Ovary (tissue), 9 donors: ENCODE results near the gene XIRP2. TPM values are rescaled to one million over a fixed set of nuclear protein-coding genes. Genes with fewer than 3 reads are reported as not detected.

ENCODE experiments used
- DNase-seq, 5 donors: peaks; one replicate each; pipeline ENCODE4 v3.0.0-alpha.2; 2019 to 2020
- H3K27ac ChIP-seq, 2 donors: fragments of 200-600 bp; one replicate each; pipeline versions ENCODE4 v1.5.1 to v1.8.0; 2019 to 2022
- H3K27me3 ChIP-seq: fragments of 200-600 bp; one replicate; pipeline ENCODE4 v1.8.0; 2022
- H3K36me3 ChIP-seq: fragments of 200-600 bp; sonication (generic); one replicate; pipeline ENCODE4 v1.5.1; 2019
- H3K4me1 ChIP-seq: one replicate; pipeline ENCODE4 v1.8.1; 2013; ENCODE audit warnings: mild to moderate bottlenecking, moderate library complexity; ENCODE audit not compliant: insufficient read depth
- H3K4me3 ChIP-seq: fragments of 200-600 bp; sonication (generic); one replicate; pipeline ENCODE4 v1.5.1; 2017
- H3K9me3 ChIP-seq, 2 donors: fragments of 200-600 bp in 1 of 2; sonication (generic) in 1 of 2; one replicate each; pipeline versions ENCODE4 v1.5.1 to v1.8.1; 2013 to 2019; ENCODE audit warnings: mild to moderate bottlenecking in 1 of 2, moderate library complexity in 1 of 2
- EP300 ChIP-seq: sonication (generic); formaldehyde crosslinking; IDR thresholded peaks from one replicate; pipeline ENCODE4 v1.6.1; 2017; ENCODE audit warnings: antibody characterized with exemption
- POLR2A ChIP-seq: fragments of 450-650 bp; IDR thresholded peaks from one replicate; pipeline ENCODE4 v1.6.1; 2017; ENCODE audit warnings: antibody characterized with exemption, mild to moderate bottlenecking, moderate library complexity
- WGBS, 3 donors: extraction: QIAGEN DNeasy Blood & Tissue Kit in 1 of 3; methylation state at CpG; one replicate each; pipeline versions ENCODE4 v1.1.5 to v1.1.7; 2013 to 2017; 5-methylcytosine and 5-hydroxymethylcytosine counted together
- intact Hi-C, 4 donors: fragments of 100-400 bp; cut with DNase I; formaldehyde crosslinking; loops; one replicate each; pipeline versions ENCODE4 v1.11.0 to v1.15.1; 2022 to 2023
- polyA plus RNA-seq, 2 donors: library from polyadenylated mRNA; stranded (reverse); fragments of 200-250 nt in 1 of 2; fragments of 350-450 nt in 1 of 2; fragmentation: Illumina TruSeq in 1 of 2; extraction: RNeasy Lipid Tissue Mini Kit (QIAGEN cat#74804) in 1 of 2; gene quantifications; one replicate each; pipeline ENCODE4 v1.2.3, GENCODE V29; 2013 to 2014
- total RNA-seq, 7 donors: library from RNA; depleted of rRNA in 2 of 7; stranded (reverse); fragments of >200 nt in 2 of 7; fragmentation: NEBNext Ultra II Directional in 3 of 7; extraction: Animal tissue kit (Norgen Biotek cat#: 25700) in 3 of 7; gene quantifications; one replicate each; pipeline versions ENCODE4 v1.1.0 to v1.2.4, GENCODE V29; 2016 to 2023
- TF ChIP-seq, protein P1 (sequence below), 3 donors: fragments of 450-650 bp in 2 of 3; fragments of 200-600 bp in 1 of 3; IDR thresholded peaks; one replicate each; pipeline versions ENCODE4 v1.5.1 to v1.8.0; 2016 to 2022; ENCODE audit warnings: antibody characterized with exemption in 3 of 3, mild to moderate bottlenecking in 1 of 3
- donor health status: DM: no; HTN: no; CAD: no; lungs with moderate emphysema.
- donor health status: DM: no; HTN: no; CAD: no.
- donor health status: Bipolar disorder and iron deficiency.
- donor health status: DM: yes; HTN: yes; CAD: no.
- donor health status: DM: no; HTN: no; CAD: no.
- donor health status: DM: yes; HTN: yes; CAD: no.

XIRP2 gene
- total and polyA plus RNA-seq, 9 donors: 0.03 to 0.47 (median 0.12) TPM; not detected in 4

- no peaks in the 10 kb centered on the region for H3K36me3 ChIP-seq
- no peak overlapping the region for H3K27ac ChIP-seq
- H3K4me1 ChIP-seq: peaks cover 1% of the 10 kb centered on the region
- intact Hi-C loops: no loop called here
- no peaks in the 10 kb centered on the region for H3K27me3 ChIP-seq
- WGBS, 3 donors: 81 to 89% (median 84%) methylated on average over 2 of the region's 2 CpGs
- H3K9me3 ChIP-seq: no peaks in the 10 kb centered on the region
- TF ChIP-seq, protein P1, sequence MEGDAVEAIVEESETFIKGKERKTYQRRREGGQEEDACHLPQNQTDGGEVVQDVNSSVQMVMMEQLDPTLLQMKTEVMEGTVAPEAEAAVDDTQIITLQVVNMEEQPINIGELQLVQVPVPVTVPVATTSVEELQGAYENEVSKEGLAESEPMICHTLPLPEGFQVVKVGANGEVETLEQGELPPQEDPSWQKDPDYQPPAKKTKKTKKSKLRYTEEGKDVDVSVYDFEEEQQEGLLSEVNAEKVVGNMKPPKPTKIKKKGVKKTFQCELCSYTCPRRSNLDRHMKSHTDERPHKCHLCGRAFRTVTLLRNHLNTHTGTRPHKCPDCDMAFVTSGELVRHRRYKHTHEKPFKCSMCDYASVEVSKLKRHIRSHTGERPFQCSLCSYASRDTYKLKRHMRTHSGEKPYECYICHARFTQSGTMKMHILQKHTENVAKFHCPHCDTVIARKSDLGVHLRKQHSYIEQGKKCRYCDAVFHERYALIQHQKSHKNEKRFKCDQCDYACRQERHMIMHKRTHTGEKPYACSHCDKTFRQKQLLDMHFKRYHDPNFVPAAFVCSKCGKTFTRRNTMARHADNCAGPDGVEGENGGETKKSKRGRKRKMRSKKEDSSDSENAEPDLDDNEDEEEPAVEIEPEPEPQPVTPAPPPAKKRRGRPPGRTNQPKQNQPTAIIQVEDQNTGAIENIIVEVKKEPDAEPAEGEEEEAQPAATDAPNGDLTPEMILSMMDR (IDR thresholded peaks at IDR 0.05): no peak
- no peak for TF ChIP-seq EP300
- TF ChIP-seq POLR2A: no peak
- no peak for DNase-seq
- no peak overlapping the region for H3K4me3 ChIP-seq
Observed at GRCh38 chr2:167182403-167182802, 294.1 kb downstream of the XIRP2 start.

DNA sequence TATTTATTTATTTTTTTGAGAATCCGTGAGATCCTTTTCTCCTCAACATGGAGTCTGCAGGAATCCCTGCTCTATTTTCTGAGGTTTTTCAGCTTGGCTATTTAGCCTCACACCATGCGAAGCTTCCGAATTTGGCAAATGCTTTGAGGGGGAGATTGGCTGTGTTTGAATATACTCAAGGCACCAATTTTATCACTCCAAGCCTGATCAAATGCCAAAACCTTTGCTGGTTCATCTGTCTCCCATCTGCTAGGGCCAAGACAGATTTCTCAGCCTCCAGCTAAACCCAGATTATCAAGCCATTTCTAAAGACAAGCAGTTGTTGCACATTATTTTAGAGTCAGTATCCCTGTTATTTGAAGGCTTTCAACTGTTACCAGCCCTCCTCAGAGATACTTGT lies 295.7 kb downstream of the XIRP2 start:
- 31 to 66% (median 52%) methylated on average over 3 of the region's 3 CpGs for WGBS, 3 donors
- DNase-seq: no peak
- TF ChIP-seq, protein P1 (IDR thresholded peaks at IDR 0.05): no peak
- TF ChIP-seq POLR2A (no peak), EP300 (no peak)

GRCh38 chr2:167186465-167186864 lies 298.2 kb downstream of the XIRP2 start:
- TF ChIP-seq, protein P1 (IDR thresholded peaks at IDR 0.05): no peak
- TF ChIP-seq POLR2A (no peak), EP300 (no peak)
- no peaks in the 10 kb centered on the region for H3K36me3 ChIP-seq
- H3K4me3 ChIP-seq: no peak overlapping the region
- 59 to 74% (median 70%) methylated on average over 2 of the region's 2 CpGs for WGBS, 3 donors
- intact Hi-C loops: no loop called here
- peaks cover 1% of the 10 kb centered on the region for H3K4me1 ChIP-seq
- no peaks in the 10 kb centered on the region for H3K27me3 ChIP-seq
- H3K27ac ChIP-seq: no peak overlapping the region
- H3K9me3 ChIP-seq: no peaks in the 10 kb centered on the region
- no peak for DNase-seq

More for the DNA sequence above, 295.7 kb downstream of the XIRP2 start:
- Histone ChIP-seq H3K27ac (no peak overlapping the region), H3K4me1 (peaks cover 1% of the 10 kb centered on the region), H3K36me3 (no peaks in the 10 kb centered on the region), H3K9me3 (no peaks in the 10 kb centered on the region), H3K4me3 (no peak overlapping the region), H3K27me3 (no peaks in the 10 kb centered on the region)
- intact Hi-C loops: no loop called here

DNA sequence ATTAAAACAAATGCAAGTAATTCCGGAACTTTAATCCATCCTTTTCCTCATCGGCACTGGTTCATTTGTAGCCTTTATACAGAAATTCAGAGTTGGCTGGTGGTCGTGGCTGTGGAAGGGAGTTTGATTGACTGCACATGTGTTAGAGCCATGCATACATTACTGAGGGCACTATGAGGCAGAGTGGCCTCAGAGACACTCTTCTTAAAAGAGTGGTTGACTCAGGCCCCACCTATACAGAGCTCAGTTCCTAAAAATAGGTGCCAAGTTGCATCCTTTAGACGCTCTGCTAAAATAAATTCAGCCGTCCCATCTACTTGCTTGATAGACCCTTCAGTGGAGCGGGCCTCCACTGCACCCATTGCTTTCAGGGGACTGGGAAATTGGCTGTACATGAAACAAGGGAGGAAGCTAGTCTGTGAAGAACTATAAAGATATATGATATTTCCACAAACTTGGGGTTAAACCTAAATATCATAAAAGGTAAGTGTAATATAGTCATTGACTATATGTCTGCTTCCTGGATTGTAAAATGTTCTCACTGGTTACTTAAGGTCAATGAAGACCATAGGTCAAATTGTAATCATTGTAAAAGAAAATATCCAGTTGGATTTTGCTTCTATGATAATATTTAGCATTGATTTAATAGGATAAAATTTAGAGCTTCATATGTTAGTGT lies 298.9 kb downstream of the XIRP2 start:
- Histone ChIP-seq H3K36me3 (no peaks in the 10 kb centered on the region), H3K27ac (no peak overlapping the region), H3K27me3 (no peaks in the 10 kb centered on the region), H3K4me1 (peaks cover 1% of the 10 kb centered on the region), H3K4me3 (no peak overlapping the region), H3K9me3 (no peaks in the 10 kb centered on the region)
- no peak for DNase-seq
- intact Hi-C loops: no loop called here
- WGBS, 3 donors: 67 to 81% (median 71%) methylated on average over 6 of the region's 6 CpGs
- TF ChIP-seq EP300 (no peak), POLR2A (no peak)
- TF ChIP-seq, protein P1 (IDR thresholded peaks at IDR 0.05): no peak
